K562 (cell line): ENCODE results near the gene KRTAP10-4. TPM values are rescaled to one million over a fixed set of nuclear protein-coding genes. Genes with fewer than 3 reads are reported as not detected.

Experiments
- CBFA2T2 ChIP-seq: fragments of 450-650 bp; conservative IDR thresholded peaks from 2 replicates; pipeline ENCODE4 v1.6.1; 2017; ENCODE audit warnings: mild to moderate bottlenecking
- DPF2 ChIP-seq: fragments of 450-650 bp; IDR thresholded peaks from 2 replicates; pipeline ENCODE4 v1.6.1; 2016
- E2F3 ChIP-seq: fragments of 250-450 bp; sonication (Bioruptor Pico); IDR thresholded peaks from 2 replicates; pipeline ENCODE4 v1.4.0; 2020; ENCODE audit warnings: mild to moderate bottlenecking
- ELF4 ChIP-seq: fragments of 450-650 bp; formaldehyde crosslinking; IDR thresholded peaks from 2 replicates; pipeline ENCODE4 v1.4.0; 2022; ENCODE audit warnings: missing genetic modification characterization
- GTF2F1 ChIP-seq: IDR thresholded peaks from 2 replicates; pipeline ENCODE4 v1.6.1; 2011; ENCODE audit warnings: low read depth, low read length, improper control_type of control experiment
- RBBP5 ChIP-seq: fragments of 200-600 bp; sonication (generic); IDR thresholded peaks from 2 replicates; pipeline ENCODE4 v1.6.1; 2012; ENCODE audit warnings: borderline replicate concordance, mild to moderate bottlenecking, low read length, control low read depth, inconsistent platforms; ENCODE audit not compliant: insufficient read depth, poor library complexity, severe bottlenecking
- RFX1 ChIP-seq: fragments of 450-650 bp; IDR thresholded peaks from 2 replicates; pipeline ENCODE4 v1.6.1; 2016; ENCODE audit warnings: mild to moderate bottlenecking, moderate library complexity
- TCF3 ChIP-seq: sonication (generic); formaldehyde crosslinking; IDR thresholded peaks from 2 replicates; pipeline ENCODE4 v1.4.0; 2020; ENCODE audit warnings: mild to moderate bottlenecking, missing genetic modification reagents
- WHSC1 ChIP-seq: IDR thresholded peaks from one replicate; pipeline ENCODE4 v1.6.1; 2012; ENCODE audit warnings: low read length, control low read depth, inconsistent platforms
- ZMIZ1 ChIP-seq, 2 experiments: fragments of 150-350 bp in 1 of 2; IDR thresholded peaks; 2 replicates each; pipeline ENCODE4 v1.6.1; 2012 to 2016; ENCODE audit warnings: low read depth in 2 of 2, low read length in 2 of 2, mild to moderate bottlenecking in 1 of 2, moderate library complexity in 1 of 2
- ZNF232 ChIP-seq: sonication (generic); formaldehyde crosslinking; IDR thresholded peaks from 2 replicates; pipeline ENCODE4 v1.8.0; 2022; ENCODE audit warnings: mild to moderate bottlenecking, missing genetic modification reagents
- ZNF274 ChIP-seq: IDR thresholded peaks from 2 replicates; pipeline ENCODE4 v1.6.1; 2011; ENCODE audit warnings: low read depth, mild to moderate bottlenecking, low read length, moderate library complexity, borderline replicate concordance
- ZSCAN29 ChIP-seq: fragments of 450-650 bp; IDR thresholded peaks from 2 replicates; pipeline ENCODE4 v1.6.1; 2017
- polyA plus RNA-seq, 8 experiments: library from polyadenylated mRNA; depleted of rRNA in 4 of 8; stranded (reverse) in 5 of 8; unstranded in 3 of 8; fragments of >200 nt; fragmentation: Nextera tagmentation in 2 of 8; fragmentation: Illumina TruSeq in 1 of 8; extraction: Ambion mirVana in 2 of 8; extraction: Trizol in 1 of 8; gene quantifications; 2 replicates each; pipeline versions ENCODE4 v1.2.1 to v1.2.3, GENCODE V29; 2011 to 2014; ENCODE audit warnings: inconsistent platforms in 1 of 8, missing spikeins in 1 of 8
- total RNA-seq, 7 experiments: library from RNA; depleted of rRNA in 6 of 7; stranded (reverse); fragments of >200 nt in 6 of 7; fragmentation: Illumina TruSeq in 2 of 7; extraction: Trizol in 2 of 7; gene quantifications; 2 replicates each; pipeline versions ENCODE4 v1.2.1 to v1.2.3, GENCODE V29; 2011 to 2021; ENCODE audit warnings: low replicate concordance in 1 of 7
- TF ChIP-seq, protein P1 (sequence below): fragments of 450-650 bp; IDR thresholded peaks from 2 replicates; pipeline ENCODE4 v1.6.1; 2017; ENCODE audit warnings: antibody characterized with exemption, mild to moderate bottlenecking
- TF ChIP-seq, protein P2 (sequence below), 2 experiments: IDR thresholded peaks in 1 of 2; conservative IDR thresholded peaks in 1 of 2; 2 replicates each; pipeline ENCODE4 v1.6.1; 2016; ENCODE audit warnings: low read depth in 2 of 2, mild to moderate bottlenecking in 1 of 2, missing compliant biosample characterization in 1 of 2, missing genetic modification characterization in 1 of 2, moderate library complexity in 1 of 2

The KRTAP10-4 gene
- total and polyA plus RNA-seq, 9 of the 15 experiments (the other 6 are each of a cell fraction or from before 2014, with no cell fraction given), result not detected

DNA sequence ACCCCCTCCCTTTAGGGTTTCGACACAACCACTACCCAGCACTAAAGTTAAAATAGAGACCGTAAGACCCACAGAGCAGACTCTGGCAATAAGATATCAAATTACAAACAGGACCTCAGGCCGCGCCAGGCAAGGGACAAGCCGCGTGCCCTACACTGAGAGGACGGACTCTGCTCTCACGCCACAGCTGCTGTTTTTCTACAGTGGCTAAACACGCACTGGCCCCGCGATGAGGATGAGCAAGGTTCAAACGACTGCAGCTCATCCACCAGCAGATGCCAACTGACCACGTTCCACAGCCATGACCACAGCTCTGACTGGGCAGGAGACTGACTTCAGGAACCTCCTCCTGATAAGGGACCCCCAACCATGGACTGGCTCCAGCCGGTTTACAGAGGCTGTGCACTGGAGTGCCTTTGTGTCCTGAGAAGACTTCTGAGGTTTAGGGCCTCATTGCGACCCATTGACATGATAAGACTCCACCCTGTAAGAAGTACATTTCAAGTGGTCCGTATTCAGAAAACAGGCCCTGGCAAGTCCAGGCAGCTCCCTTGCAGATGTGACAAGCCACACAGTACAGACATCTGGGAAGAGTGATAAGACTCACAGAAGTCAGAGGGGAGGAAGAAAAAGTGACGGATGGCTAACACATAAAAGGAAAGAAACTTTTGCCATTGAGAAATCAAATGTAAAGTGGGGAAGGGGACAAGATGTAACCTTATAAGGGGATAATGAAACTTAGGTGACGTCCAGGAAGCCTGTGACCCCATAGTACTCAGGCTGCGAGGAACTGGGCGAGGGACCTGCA lies 20.3 kb downstream of the KRTAP10-4 start (continued):
- TF ChIP-seq, protein P1, sequence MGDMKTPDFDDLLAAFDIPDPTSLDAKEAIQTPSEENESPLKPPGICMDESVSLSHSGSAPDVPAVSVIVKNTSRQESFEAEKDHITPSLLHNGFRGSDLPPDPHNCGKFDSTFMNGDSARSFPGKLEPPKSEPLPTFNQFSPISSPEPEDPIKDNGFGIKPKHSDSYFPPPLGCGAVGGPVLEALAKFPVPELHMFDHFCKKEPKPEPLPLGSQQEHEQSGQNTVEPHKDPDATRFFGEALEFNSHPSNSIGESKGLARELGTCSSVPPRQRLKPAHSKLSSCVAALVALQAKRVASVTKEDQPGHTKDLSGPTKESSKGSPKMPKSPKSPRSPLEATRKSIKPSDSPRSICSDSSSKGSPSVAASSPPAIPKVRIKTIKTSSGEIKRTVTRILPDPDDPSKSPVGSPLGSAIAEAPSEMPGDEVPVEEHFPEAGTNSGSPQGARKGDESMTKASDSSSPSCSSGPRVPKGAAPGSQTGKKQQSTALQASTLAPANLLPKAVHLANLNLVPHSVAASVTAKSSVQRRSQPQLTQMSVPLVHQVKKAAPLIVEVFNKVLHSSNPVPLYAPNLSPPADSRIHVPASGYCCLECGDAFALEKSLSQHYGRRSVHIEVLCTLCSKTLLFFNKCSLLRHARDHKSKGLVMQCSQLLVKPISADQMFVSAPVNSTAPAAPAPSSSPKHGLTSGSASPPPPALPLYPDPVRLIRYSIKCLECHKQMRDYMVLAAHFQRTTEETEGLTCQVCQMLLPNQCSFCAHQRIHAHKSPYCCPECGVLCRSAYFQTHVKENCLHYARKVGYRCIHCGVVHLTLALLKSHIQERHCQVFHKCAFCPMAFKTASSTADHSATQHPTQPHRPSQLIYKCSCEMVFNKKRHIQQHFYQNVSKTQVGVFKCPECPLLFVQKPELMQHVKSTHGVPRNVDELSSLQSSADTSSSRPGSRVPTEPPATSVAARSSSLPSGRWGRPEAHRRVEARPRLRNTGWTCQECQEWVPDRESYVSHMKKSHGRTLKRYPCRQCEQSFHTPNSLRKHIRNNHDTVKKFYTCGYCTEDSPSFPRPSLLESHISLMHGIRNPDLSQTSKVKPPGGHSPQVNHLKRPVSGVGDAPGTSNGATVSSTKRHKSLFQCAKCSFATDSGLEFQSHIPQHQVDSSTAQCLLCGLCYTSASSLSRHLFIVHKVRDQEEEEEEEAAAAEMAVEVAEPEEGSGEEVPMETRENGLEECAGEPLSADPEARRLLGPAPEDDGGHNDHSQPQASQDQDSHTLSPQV, result peak; percentile 91
- peak; percentile 51 for TF ChIP-seq RBBP5
- TF ChIP-seq CBFA2T2, result peak; percentile 94
- TF ChIP-seq WHSC1, result no peak
- TF ChIP-seq, protein P2, sequence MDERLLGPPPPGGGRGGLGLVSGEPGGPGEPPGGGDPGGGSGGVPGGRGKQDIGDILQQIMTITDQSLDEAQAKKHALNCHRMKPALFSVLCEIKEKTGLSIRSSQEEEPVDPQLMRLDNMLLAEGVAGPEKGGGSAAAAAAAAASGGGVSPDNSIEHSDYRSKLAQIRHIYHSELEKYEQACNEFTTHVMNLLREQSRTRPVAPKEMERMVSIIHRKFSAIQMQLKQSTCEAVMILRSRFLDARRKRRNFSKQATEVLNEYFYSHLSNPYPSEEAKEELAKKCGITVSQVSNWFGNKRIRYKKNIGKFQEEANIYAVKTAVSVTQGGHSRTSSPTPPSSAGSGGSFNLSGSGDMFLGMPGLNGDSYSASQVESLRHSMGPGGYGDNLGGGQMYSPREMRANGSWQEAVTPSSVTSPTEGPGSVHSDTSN (CRISPR knock-in tag; IDR thresholded peaks at IDR 0.05; ENCODE audit: low read depth), result no peak; the same call in 1 of the 2 replicates
- TF ChIP-seq, protein P2 (tag; conservative IDR thresholded peaks at IDR 0.05; ENCODE audit: low read depth), result peak; percentile 94
- peak; percentile 95 for TF ChIP-seq DPF2
- TF ChIP-seq ZNF232 (CRISPR knock-in tag), result no peak
- peak; percentile 97 for TF ChIP-seq TCF3 (CRISPR knock-in tag)
- no peak for TF ChIP-seq GTF2F1
- no peak for TF ChIP-seq ZNF274
- no peak for TF ChIP-seq RFX1
- 0 out of 2 replicates have a peak, but pooled peaks have one; percentile 52 for TF ChIP-seq E2F3 (CRISPR knock-in tag)
- no peak for TF ChIP-seq ZSCAN29
- TF ChIP-seq ELF4 (CRISPR knock-in tag), result no peak
- TF ChIP-seq ZMIZ1 (IDR thresholded peaks at IDR 0.05; ENCODE audit: low read depth in 2 of 2, low read length in 2 of 2), result peak in 1 of 2 experiments; percentile 85; a peak in 2 of 4 replicates
